Breast epithelium (tissue), 3 donors: Measurements from ENCODE around the gene MICAL2.
"Not testable (repeated sequence)": the region's sequence is repeated elsewhere in the genome, so short reads cannot be mapped to it uniquely, and the experiment has no call there.

Source experiments
- POLR2A ChIP-seq: fragments of 450-650 bp; IDR thresholded peaks from one replicate; pipeline ENCODE4 v1.6.1; 2016; ENCODE audit warnings: antibody characterized with exemption, mild to moderate bottlenecking, moderate library complexity
- TF ChIP-seq, protein P1 (sequence below), 3 donors: fragments of 450-650 bp; IDR thresholded peaks; one replicate each; pipeline ENCODE4 v1.5.1; 2016 to 2017; ENCODE audit warnings: antibody characterized with exemption in 3 of 3, mild to moderate bottlenecking in 3 of 3, moderate library complexity in 3 of 3

- TF ChIP-seq, protein P1, sequence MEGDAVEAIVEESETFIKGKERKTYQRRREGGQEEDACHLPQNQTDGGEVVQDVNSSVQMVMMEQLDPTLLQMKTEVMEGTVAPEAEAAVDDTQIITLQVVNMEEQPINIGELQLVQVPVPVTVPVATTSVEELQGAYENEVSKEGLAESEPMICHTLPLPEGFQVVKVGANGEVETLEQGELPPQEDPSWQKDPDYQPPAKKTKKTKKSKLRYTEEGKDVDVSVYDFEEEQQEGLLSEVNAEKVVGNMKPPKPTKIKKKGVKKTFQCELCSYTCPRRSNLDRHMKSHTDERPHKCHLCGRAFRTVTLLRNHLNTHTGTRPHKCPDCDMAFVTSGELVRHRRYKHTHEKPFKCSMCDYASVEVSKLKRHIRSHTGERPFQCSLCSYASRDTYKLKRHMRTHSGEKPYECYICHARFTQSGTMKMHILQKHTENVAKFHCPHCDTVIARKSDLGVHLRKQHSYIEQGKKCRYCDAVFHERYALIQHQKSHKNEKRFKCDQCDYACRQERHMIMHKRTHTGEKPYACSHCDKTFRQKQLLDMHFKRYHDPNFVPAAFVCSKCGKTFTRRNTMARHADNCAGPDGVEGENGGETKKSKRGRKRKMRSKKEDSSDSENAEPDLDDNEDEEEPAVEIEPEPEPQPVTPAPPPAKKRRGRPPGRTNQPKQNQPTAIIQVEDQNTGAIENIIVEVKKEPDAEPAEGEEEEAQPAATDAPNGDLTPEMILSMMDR (IDR thresholded peaks at IDR 0.05), result not testable (repeated sequence)
- TF ChIP-seq POLR2A, result not testable (repeated sequence)
Observed at GRCh38 chr11:12146678-12147077, 36.3 kb downstream of the MICAL2 start.
